Loucy (cell line): ENCODE results near the gene MS4A18.

ENCODE experiments used
- EZH2phosphoT487 ChIP-seq: fragments of 200-600 bp; IDR thresholded peaks from 2 replicates; pipeline ENCODE4 v1.6.1; 2018; ENCODE audit warnings: antibody characterized with exemption, mild to moderate bottlenecking, moderate library complexity, borderline replicate concordance
- TF ChIP-seq, protein P1 (sequence below): fragments of 200-600 bp; sonication (generic); conservative IDR thresholded peaks from 2 replicates; pipeline ENCODE4 v1.5.1; 2014; ENCODE audit warnings: mild to moderate bottlenecking, antibody characterized with exemption, low read length

DNA sequence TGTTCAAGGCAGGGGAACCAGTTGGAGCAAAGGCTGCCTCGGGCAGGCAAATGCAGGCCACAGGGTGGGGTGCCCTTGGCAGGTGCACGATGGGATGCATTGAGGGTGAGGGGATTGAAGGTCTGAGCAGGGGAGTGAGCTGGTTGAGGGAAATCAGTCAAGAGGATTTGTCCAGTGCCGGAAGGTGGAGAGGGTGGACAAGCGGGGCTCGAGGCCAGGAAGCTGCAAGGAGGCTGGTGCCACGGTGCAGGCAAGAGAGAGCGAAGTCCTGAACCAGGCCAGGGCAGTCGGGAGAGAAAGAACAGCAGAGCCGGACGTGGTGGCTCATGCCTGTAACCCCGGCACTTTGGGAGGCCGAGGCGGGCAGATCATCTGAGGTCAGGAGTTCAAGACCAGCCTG is 50.2 kb downstream of the MS4A18 start:
- TF ChIP-seq, protein P1, sequence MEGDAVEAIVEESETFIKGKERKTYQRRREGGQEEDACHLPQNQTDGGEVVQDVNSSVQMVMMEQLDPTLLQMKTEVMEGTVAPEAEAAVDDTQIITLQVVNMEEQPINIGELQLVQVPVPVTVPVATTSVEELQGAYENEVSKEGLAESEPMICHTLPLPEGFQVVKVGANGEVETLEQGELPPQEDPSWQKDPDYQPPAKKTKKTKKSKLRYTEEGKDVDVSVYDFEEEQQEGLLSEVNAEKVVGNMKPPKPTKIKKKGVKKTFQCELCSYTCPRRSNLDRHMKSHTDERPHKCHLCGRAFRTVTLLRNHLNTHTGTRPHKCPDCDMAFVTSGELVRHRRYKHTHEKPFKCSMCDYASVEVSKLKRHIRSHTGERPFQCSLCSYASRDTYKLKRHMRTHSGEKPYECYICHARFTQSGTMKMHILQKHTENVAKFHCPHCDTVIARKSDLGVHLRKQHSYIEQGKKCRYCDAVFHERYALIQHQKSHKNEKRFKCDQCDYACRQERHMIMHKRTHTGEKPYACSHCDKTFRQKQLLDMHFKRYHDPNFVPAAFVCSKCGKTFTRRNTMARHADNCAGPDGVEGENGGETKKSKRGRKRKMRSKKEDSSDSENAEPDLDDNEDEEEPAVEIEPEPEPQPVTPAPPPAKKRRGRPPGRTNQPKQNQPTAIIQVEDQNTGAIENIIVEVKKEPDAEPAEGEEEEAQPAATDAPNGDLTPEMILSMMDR = no peak
- TF ChIP-seq EZH2phosphoT487 = no peak
